ENCODE results near the gene MYT1.

DNA sequence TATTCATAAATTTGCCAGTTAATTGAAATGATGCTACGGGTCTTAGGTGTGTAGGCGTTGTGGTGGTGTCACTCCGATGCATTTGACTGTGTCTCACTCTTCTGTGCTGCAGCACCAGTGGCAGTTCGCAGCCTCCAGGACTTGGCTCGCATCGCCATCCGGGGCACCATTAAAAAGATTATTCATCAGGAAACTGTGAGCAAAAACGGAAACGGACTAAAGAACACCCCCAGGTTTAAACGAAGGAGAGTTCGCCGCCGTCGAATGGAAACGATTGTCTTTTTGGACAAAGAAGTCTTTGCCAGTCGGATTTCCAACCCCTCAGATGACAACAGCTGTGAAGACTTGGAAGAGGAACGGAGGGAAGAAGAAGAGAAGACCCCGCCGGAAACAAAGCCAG, 108.9 kb downstream of the MYT1 start:
- TF ChIP-seq YY1 (IDR thresholded peaks at IDR 0.05; ENCODE audit: insufficient read depth, insufficient read length) (no peak), SUZ12 (IDR thresholded peaks at IDR 0.05; ENCODE audit: extremely low read depth, insufficient read depth, insufficient read length) (no peak), ZNF274 (IDR thresholded peaks at IDR 0.05; ENCODE audit: low read depth, low read length) (no peak)
